ENCODE results near the gene RRP9.

DNA sequence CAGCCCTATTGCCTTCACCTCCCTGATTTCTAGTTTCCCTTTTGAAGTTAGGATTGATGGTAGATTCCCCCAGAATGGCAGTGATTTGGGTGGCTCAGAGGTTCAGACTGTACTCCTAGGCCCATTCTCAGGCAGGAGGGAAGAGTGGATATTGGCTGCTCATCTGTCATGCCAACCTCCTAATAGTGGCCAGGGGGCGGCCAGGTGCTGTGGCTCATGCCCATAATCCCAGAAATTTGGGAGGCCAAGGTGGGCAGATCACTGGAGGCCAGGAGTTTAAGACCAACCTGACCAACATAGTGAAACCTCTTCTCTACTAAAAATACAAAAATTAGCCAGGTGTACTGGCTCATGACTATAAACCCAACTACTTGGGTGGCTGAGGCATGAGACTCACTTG lies 11.3 kb downstream of the RRP9 start:
- no peak for TF ChIP-seq EP300 (conservative IDR thresholded peaks at IDR 0.05; ENCODE audit: poor library complexity, severe bottlenecking)
- TF ChIP-seq MXI1 (conservative IDR thresholded peaks at IDR 0.05; ENCODE audit: poor library complexity, severe bottlenecking): no peak
- no peak for TF ChIP-seq EZH2 (IDR thresholded peaks at IDR 0.05; ENCODE audit: borderline replicate concordance, insufficient read depth, low read length, poor library complexity, severe bottlenecking)
